Measurements from ENCODE around the gene DENND1A. TPM values are rescaled to one million over a fixed set of nuclear protein-coding genes. Genes with fewer than 3 reads are reported as not detected.

The DENND1A gene
- total and polyA plus RNA-seq, 12 donors = 7.3 to 36.7 (median 19.6) TPM

GRCh38 chr9:123718188-123718587, 211.7 kb downstream of the DENND1A start:
- H3K9me3 ChIP-seq (replicated peaks in 1 of 3) = no peaks in the 10 kb centered on the region
- H3K27me3 ChIP-seq = no peaks in the 10 kb centered on the region
- no peak for DNase-seq
- no peaks in the 10 kb centered on the region for H3K4me1 ChIP-seq (replicated peaks in 1 of 2)
- WGBS, 4 donors = 94 to 100% (median 97%) methylated on average over 1 of the region's 1 CpG
- TF ChIP-seq CTCF (IDR thresholded peaks at IDR 0.05) (no peak), POLR2A (IDR thresholded peaks at IDR 0.05) (no peak)
- intact Hi-C loops (cut with DNase I) = loop anchor here in 1 of 2 donors (10.0 kb wide), 1 partner anchor 317 kb away; no protein-coding TSS in a partner anchor
- H3K36me3 ChIP-seq (replicated peaks in 1 of 2) = no peaks in the 10 kb centered on the region
- no peak overlapping the region for H3K4me3 ChIP-seq
- H3K27ac ChIP-seq = no peak overlapping the region

- no peak for DNase-seq
- TF ChIP-seq CTCF (IDR thresholded peaks at IDR 0.05) = no peak
- intact Hi-C loops (cut with DNase I) = loop anchor here in 1 of 2 donors (10.0 kb wide), 1 partner anchor 317 kb away; no protein-coding TSS in a partner anchor
- no peak overlapping the region for H3K4me3 ChIP-seq
- H3K36me3 ChIP-seq (replicated peaks in 1 of 2) = no peaks in the 10 kb centered on the region
- no peak overlapping the region for H3K27ac ChIP-seq
- no peaks in the 10 kb centered on the region for H3K4me1 ChIP-seq (replicated peaks in 1 of 2)
- H3K9me3 ChIP-seq (replicated peaks in 1 of 3) = no peaks in the 10 kb centered on the region
- no peaks in the 10 kb centered on the region for H3K27me3 ChIP-seq
Measured at GRCh38 chr9:123717581-123718175, 212.2 kb downstream of the DENND1A start.

GRCh38 chr9:123716339-123716945, 213.5 kb downstream of the DENND1A start:
- TF ChIP-seq CTCF (IDR thresholded peaks at IDR 0.05) (no peak), POLR2A (IDR thresholded peaks at IDR 0.05) (no peak)
- Histone ChIP-seq H3K36me3 (replicated peaks in 1 of 2) (no peaks in the 10 kb centered on the region), H3K4me1 (replicated peaks in 1 of 2) (no peaks in the 10 kb centered on the region), H3K27ac (no peak overlapping the region), H3K27me3 (no peaks in the 10 kb centered on the region), H3K9me3 (replicated peaks in 1 of 3) (no peaks in the 10 kb centered on the region), H3K4me3 (no peak overlapping the region)
- 87 to 91% (median 89%) methylated on average over 8 of the region's 8 CpGs for WGBS, 4 donors
- intact Hi-C loops (cut with DNase I) = loop anchor here in 1 of 2 donors (10.0 kb wide), 1 partner anchor 318 kb away; no protein-coding TSS in a partner anchor
- DNase-seq = no peak

- intact Hi-C loops (cut with DNase I) = loop anchor here in 1 of 2 donors (10.0 kb wide), 1 partner anchor 320 kb away; no protein-coding TSS in a partner anchor
- Histone ChIP-seq H3K4me3 (no peak overlapping the region), H3K36me3 (replicated peaks in 1 of 2) (no peaks in the 10 kb centered on the region), H3K27me3 (no peaks in the 10 kb centered on the region), H3K4me1 (replicated peaks in 1 of 2) (no peaks in the 10 kb centered on the region), H3K9me3 (replicated peaks in 1 of 3) (no peaks in the 10 kb centered on the region), H3K27ac (no peak overlapping the region)
- no peak for TF ChIP-seq POLR2A (IDR thresholded peaks at IDR 0.05)
- TF ChIP-seq CTCF (IDR thresholded peaks at IDR 0.05) = no peak
- WGBS, 4 donors = 30 to 45% (median 35%) methylated on average over 1 of the region's 1 CpG
- no peak for DNase-seq
Measured at GRCh38 chr9:123715258-123715657, 214.7 kb downstream of the DENND1A start.

Measured in adrenal gland (tissue), 12 donors.